KOPT-K1 (cell line): ENCODE data around the gene RAET1E.
"Not testable (repeated sequence)": the region's sequence is repeated elsewhere in the genome, so short reads cannot be mapped to it uniquely, and the experiment has no call there.

Experiments used
- H3K27ac ChIP-seq: fragments of 200-600 bp; sonication (generic); 2 replicates; pipeline ENCODE4 v1.5.1; 2016; ENCODE audit warnings: antibody characterized with exemption, mild to moderate bottlenecking, low read depth, low read length; ENCODE audit not compliant: poor library complexity, severe bottlenecking
- H3K36me3 ChIP-seq: fragments of 200-600 bp; sonication (generic); 2 replicates; pipeline ENCODE4 v1.5.1; 2017; ENCODE audit warnings: antibody characterized with exemption, mild to moderate bottlenecking, low read length, moderate library complexity; ENCODE audit not compliant: insufficient read depth
- H3K9me3 ChIP-seq: fragments of 200-600 bp; sonication (generic); 2 replicates; pipeline ENCODE4 v1.5.1; 2017; ENCODE audit warnings: antibody characterized with exemption, low read length, mild to moderate bottlenecking; ENCODE audit not compliant: insufficient read depth, poor library complexity, severe bottlenecking

The RAET1E gene

DNA sequence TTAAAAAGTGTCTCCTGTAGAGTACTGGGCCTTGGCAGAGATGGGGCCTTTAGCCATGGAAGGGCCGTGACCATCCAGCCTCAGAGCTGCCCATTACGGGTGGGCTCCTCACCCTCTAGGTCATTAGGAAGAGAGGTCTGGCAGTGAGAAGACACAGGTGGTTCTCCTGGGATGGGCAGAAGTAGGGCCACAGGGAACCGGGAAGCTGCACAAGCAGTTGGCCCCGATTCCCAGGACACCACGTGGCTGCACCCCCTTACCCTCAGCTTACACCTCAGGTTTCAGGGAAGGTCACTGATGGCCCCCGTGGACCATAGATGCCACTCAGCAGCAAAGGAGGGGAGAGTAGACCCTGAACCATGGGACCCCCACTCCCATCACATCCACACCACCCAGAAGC lies 23.4 kb upstream of the RAET1E start:
- Histone ChIP-seq H3K9me3 (no peaks in the 10 kb centered on the region), H3K27ac (no peak overlapping the region), H3K36me3 (no peaks in the 10 kb centered on the region)

DNA sequence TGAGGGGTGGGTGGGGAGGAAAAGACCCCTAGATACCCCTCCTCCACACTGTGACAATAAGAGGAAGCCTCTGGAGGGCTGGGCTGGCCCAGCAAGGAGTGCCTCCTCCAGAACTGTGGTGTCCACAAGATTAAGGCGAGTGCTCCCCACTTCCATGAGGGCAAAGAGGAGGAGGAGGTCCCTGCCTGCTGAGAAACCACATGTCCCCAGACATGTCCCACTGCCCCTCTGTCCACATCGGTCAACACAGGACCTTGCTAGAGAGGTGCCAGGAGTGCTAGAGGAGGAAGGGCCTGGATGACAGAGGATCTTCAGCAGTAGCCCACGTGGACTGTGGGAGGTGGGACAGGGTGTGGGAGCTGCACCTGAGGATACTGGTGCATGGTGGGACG lies 21.9 kb upstream of the RAET1E start:
- Histone ChIP-seq H3K27ac (no peak overlapping the region), H3K9me3 (no peaks in the 10 kb centered on the region), H3K36me3 (no peaks in the 10 kb centered on the region)

DNA sequence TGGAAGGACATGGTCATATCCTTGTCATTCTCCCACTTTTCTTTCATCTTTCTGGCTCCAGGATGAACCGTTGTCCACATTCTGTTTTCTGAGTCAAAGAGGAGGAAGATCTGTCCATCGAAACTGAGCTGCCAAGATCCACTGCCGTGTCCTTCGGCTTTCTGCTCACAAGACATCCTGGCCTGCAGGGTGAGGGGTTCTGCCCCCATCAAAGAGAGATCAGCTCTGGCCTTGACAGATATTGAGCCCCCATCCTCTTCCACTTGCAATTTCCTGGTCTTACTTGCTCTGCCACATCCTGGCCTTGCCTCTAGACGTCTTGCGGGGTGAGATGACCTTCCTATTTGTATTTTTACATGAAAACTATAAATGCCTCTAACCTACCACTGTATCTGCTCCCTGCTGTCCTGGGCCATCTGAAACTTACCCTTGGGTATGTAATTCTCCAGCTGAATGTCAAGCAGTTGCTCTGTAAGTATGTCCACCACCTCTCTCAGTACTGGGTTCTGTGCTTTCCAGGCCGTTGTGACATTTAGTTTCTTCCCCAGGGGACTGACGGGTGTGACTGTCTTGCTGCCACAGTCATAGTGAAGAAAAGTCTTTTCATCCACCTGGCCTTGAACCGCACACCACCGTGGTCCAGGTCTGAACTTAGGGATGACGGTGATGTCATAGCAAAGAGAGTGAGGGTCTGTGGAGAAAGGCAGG lies 21.4 kb upstream of the RAET1E start:
- H3K36me3 ChIP-seq, H3K9me3 ChIP-seq, H3K27ac ChIP-seq: not testable (repeated sequence)

DNA sequence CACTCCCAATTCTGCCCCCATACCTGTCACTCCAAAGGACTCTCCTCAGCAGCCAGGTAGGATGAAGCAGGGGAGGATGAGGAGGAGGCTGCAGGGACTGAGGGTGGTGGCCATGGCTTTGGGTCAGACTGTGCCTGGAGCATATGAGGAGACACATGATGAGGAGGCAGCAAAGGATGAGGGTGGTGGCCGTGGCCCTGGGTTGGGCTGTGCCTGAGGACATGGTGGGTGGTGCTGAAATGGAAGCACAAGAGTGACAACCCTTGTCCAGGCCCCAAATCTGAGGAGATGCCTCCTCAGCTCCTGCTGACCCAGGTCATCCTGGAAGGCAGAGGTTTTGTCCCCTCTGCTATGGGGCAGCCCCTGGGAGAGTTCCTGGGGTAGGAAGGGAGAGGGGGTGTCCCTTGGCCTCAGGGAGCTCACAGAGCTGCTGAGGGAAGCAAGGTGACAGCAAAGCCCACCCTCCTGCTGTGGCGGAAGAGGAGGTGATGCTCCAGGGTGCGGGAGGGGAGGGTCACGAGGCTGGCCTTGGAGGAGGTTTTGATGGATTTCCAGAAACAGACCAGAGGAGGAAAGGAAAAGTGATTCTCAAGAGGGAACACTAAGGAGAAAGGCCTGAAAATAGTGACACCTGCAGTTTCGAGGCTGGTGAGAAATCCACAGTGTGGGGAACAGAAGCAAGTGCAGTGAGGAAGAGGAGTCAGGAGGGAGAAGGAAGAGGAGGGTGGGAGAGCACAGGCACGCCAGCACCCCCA lies 20.4 kb upstream of the RAET1E start:
- Histone ChIP-seq H3K9me3 (no peaks in the 10 kb centered on the region), H3K27ac (no peak overlapping the region), H3K36me3 (no peaks in the 10 kb centered on the region)

DNA sequence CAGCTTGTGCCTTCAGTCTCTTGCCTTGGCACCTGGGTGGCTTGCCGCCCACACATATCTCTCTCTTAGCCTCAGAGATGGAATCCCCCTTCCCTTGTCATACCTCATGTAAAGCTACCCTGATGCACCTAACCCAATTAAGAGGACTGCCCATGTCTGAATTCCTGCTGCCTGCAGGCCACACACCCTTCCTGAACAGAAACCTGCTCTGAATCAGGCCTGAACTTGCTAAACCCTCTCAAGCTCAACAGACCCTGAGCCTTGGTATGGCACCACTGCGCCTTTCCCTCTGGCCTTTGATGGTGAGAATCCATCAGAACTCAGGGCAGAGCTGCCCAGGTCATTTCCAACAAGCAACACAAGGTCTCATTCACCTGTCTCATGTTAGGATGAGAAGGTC lies 19.8 kb upstream of the RAET1E start:
- H3K27ac ChIP-seq: no peak overlapping the region
- no peaks in the 10 kb centered on the region for H3K9me3 ChIP-seq
- no peaks in the 10 kb centered on the region for H3K36me3 ChIP-seq

DNA sequence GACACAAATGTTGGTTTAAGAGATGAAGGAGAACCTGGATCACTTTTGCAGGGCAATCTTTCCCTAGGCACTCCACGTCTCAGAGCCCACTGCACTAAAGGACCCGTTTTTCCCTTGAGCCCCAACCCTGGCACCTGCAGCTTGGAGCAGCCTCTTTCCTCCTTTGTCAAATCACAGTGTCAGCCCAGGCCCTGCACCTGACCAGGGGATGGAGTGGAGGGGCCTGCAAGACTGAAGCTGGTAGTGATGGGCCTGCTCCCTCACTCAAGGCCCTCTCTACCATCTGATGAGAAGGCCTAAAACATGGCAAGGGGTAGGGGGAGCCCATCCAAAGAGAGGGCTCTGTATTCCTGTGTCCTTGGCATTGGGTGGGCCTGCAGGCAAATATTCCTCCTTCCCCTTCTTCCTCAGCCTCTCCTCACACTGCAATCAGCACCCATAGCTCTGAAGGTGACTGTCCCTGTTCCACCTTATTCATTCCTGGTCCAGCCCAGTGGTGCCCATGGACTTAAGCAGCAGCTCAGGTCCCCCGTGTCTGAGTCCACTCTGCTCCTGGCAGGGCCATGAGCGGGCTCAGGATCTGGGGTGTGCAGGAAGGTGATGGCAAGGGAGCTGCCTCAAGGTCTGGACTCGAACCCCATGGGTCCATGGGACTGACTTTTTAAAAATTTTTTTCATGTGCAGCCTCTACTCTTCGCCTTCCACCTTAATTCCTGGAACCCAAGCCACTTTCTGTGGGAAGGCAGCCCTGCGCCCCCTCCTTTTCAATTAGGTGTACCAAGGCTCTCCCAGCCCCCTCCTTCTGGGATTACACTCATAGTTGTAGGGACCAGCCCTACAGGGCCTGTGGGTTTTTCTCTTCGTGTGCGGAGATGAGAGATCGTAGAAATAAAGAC lies 18.3 kb upstream of the RAET1E start:
- Histone ChIP-seq H3K36me3 (no peaks in the 10 kb centered on the region), H3K27ac (no peak overlapping the region), H3K9me3 (no peaks in the 10 kb centered on the region)

DNA sequence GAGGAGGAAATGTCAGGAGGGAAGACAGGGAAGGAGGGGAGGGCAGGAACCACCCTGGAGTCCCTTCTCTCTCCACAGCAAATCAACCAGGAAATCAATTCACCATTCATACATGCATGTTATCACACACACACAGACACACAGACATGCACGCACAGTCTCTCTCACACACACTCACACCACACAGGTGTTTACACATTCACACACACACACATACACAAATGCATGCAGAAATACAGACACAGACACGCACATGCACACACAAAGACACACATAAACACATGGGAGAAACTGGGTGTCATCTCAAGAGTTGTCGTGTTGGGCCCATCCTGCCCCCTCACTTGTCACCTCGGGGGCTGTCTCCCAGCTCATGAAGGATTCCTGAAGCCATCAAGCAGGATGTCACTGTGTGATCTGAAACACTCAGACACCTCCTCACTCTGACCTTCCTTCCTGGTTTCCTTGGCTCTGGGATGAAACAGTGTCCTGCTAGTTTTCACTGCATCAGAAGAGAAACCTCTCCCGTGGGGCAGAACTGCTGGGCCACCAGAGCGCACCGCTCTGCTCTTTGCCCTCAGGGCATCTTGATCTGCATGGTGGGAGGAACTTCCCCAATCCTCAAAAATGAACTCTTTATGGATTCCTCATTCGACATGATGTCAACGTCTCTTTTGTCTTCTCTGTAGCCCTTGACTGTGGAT lies 15.8 kb upstream of the RAET1E start:
- Histone ChIP-seq H3K9me3 (peaks cover 14% of the 10 kb centered on the region), H3K27ac (no peak overlapping the region), H3K36me3 (no peaks in the 10 kb centered on the region)

DNA sequence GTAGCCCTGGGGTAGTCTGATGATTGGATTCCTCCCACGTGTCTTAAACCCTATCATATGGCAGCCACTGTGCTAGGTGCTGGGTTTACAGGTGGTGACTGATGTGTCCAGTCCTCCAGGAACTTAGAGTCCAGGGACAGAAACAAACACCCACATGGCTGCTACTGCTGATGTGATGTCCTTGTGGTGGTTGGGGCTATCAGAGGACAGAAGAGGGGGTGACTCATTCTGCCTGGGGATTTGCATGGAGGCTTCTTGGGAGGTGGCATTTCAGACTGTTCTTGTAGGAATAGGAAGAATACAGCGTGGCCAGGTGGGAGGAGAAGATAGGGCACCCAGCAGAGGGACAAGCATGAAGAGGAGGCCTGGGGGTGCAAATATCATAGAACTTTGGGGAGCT lies 15.2 kb upstream of the RAET1E start:
- no peaks in the 10 kb centered on the region for H3K36me3 ChIP-seq
- H3K27ac ChIP-seq: no peak overlapping the region
- peaks cover 20% of the 10 kb centered on the region for H3K9me3 ChIP-seq

DNA sequence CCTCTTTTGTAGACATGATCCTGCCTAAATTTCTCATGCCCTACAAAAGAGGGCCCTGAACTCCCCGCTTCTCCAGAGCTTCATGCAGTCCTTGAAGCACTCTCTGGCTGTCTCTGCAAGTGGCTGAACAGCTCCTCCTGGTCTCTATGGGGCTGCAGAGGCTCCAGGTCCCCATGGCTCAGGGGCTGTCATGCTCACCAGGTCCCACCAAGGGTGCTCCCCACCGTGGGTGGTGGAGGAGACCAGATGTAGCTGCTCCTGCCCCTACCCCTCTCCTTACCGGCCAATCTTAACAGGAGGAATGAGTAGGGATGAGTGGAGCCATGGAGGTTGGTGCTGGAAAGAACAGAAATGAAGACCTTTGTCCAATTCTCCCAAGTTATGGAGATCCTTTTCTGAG lies 14.8 kb upstream of the RAET1E start:
- not testable (repeated sequence) for H3K27ac ChIP-seq, H3K36me3 ChIP-seq
- H3K9me3 ChIP-seq: peaks cover 24% of the 10 kb centered on the region

DNA sequence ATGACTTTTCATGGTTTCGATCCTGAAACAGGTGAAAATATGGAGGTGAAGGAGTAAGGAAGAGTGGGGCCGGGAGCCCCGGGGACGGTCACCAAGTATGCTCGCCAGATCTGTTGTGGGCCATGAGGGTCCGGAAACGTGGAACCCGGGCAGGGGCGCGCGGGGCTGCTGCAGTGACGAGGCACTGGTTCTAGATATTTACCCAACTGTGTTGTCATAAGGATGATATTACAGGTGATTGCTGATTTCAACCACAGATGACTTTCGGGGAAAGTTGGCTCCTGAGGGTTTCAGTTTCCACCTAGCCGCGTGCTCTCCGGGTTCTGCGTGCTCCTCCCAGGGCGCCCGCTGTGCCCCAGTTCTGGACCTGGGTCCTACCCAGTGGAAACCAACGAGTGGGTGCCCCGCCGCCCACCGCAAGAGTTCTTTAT lies 12.8 kb upstream of the RAET1E start:
- H3K36me3 ChIP-seq: no peaks in the 10 kb centered on the region
- H3K27ac ChIP-seq: no peak overlapping the region
- peaks cover 29% of the 10 kb centered on the region for H3K9me3 ChIP-seq

DNA sequence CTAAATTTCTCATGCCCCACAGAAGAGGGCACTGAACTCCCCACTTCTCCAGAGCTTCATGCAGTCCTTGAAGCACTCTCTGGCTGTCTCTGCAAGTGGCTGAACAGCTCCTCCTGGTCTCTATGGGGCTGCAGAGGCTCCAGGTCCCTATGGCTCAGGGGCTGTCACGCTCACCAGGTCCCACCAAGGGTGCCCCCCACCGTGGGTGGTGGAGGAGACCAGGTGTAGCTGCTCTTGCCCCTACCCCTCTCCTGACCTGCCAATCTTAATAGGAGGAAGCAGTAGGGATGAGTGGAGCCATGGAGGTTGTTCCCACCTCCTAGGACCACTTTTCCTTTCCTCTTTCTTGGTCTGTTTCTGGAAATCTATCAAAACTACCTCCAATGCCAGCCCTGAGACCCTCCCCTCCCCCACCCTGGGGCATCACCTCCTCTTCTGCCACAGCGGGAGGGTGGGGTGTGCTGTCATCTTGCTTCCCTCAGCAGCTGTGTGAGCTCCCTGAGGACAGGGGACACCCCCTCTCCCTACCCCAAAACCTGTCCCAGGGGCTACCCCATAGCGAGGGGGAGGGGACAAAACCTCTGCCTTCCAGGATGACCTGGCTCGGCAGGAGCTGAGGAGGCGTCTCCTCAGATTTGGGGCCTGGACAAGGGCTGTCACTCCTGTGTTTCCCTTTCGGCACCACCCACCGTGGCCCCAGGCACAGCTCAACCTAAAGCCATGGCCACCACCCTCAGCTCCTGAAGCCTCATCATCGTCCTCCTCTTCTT lies 12.0 kb upstream of the RAET1E start:
- H3K9me3 ChIP-seq: peaks cover 29% of the 10 kb centered on the region
- no peak overlapping the region for H3K27ac ChIP-seq
- no peaks in the 10 kb centered on the region for H3K36me3 ChIP-seq

DNA sequence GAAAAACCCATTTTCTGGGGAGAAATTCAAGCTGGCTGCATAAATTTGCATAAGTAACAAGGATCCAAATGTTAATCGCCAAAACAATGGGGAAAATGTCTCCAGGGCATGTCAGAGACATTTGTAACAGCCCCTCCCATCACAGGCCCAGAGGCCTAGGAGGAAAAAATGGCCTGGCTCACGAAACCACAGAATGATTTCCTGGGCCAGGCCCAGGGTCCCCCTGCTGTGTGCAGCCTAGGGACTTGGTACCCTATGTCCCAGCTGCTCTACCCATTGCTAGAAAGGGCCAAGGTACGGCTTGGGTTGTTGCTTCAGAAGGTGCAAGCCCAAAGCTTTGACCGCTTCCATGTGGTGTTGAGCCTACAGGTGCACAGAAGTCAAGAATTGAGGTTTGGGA lies 10.6 kb upstream of the RAET1E start:
- H3K9me3 ChIP-seq: peaks cover 29% of the 10 kb centered on the region
- H3K36me3 ChIP-seq, H3K27ac ChIP-seq: not testable (repeated sequence)

DNA sequence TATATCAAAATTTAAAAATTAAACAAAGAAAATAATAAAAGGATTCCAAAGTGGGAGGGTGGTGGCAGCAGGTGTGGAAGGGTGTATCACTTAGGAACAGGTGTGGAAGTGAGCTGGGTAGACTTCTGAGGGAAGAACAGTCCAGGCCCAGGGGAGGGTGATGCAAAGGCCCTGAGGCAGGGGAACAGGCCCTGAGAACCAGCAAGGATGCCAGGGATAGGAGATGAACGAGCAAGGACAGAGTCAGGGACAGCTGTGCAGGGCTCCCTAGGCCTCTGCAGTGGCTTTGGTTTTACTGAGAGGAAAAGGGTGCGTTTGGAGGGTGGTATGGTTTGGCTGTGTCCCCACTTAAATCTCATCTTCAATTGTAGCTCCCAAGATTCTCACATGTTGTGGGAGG lies 9.4 kb upstream of the RAET1E start:
- peaks cover 29% of the 10 kb centered on the region for H3K9me3 ChIP-seq
- H3K36me3 ChIP-seq: no peaks in the 10 kb centered on the region
- no peak overlapping the region for H3K27ac ChIP-seq

DNA sequence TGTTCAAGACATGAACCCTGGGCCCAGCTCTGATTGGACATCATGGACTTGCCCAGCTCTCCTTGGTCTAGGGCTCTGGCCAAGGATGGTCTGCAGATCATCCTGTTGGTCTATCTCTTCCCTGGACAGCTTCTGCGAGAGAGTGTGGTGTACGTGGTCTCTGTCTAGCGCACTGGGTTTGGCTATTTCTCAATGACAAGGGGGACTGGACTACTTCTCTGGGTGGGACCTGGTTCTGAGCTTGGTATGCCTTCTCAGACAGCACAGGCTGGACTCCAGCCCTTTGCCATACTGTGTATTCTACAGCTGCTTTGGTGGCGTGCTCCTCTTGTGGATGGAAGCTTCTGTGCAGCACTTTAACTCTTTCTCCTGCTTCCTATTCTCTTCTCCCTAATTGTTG lies 8.5 kb upstream of the RAET1E start:
- no peaks in the 10 kb centered on the region for H3K36me3 ChIP-seq
- H3K27ac ChIP-seq: no peak overlapping the region
- peaks cover 29% of the 10 kb centered on the region for H3K9me3 ChIP-seq
